PC-3 (cell line): ENCODE measurements around the gene DDX10. TPM values are rescaled to one million over a fixed set of nuclear protein-coding genes. Genes with fewer than 3 reads are reported as not detected.

Experiments used
- ATAC-seq: fragments of 200-7000 bp; cut with Tn5 transposase; 2 replicates; pipeline ENCODE4 v1.9.1; 2020; ENCODE audit warnings: mild to moderate bottlenecking, moderate library complexity
- BruUV-seq: library from RNA; stranded (reverse); fragments of 400-500 nt; replicated peaks from 2 replicates; lab custom pipeline; 2021; lab: Mats Ljungman, UMichigan
- CTCF ChIA-PET: fragments of 300-600 bp; sonication (Branson Sonifier 250); formaldehyde crosslinking; loops from one replicate; lab custom pipeline; 2022; ENCODE audit warnings: antibody characterized with exemption; lab: Charles Lee
- POLR2A ChIA-PET: fragments of 300-600 bp; sonication (Branson Sonifier 250); formaldehyde crosslinking; loops from one replicate; lab custom pipeline; 2022; ENCODE audit warnings: antibody characterized with exemption; ENCODE audit not compliant: unreplicated experiment; lab: Charles Lee
- DNase-seq: peaks from one replicate; pipeline ENCODE4 v3.0.0-alpha.2; 2015
- H2AFZ ChIP-seq: fragments of 300-600 bp; sonication (generic); 2 replicates; pipeline ENCODE4 v1.6.0; 2016; ENCODE audit warnings: antibody characterized with exemption, low read length
- H3F3A ChIP-seq: fragments of 300-600 bp; sonication (generic); one replicate; pipeline ENCODE4 v1.6.0; 2017; ENCODE audit warnings: antibody characterized with exemption, low read length, control low read depth, mild to moderate bottlenecking; ENCODE audit not compliant: unreplicated experiment
- H3K27ac ChIP-seq: fragments of 300-600 bp; sonication (generic); 2 replicates; pipeline ENCODE4 v1.5.1; 2016; ENCODE audit warnings: mild to moderate bottlenecking, low read length
- H3K27me3 ChIP-seq: fragments of 300-600 bp; sonication (generic); 2 replicates; pipeline ENCODE4 v1.6.1; 2016; ENCODE audit warnings: low read length, mixed read lengths
- H3K36me3 ChIP-seq: fragments of 300-600 bp; sonication (generic); 2 replicates; pipeline ENCODE4 v1.6.1; 2016; ENCODE audit warnings: low read depth, mixed run types, low read length, mixed read lengths
- H3K4me1 ChIP-seq: fragments of 300-600 bp; sonication (generic); 2 replicates; pipeline ENCODE4 v1.5.1; 2016; ENCODE audit warnings: low read length; ENCODE audit not compliant: insufficient read depth
- H3K4me2 ChIP-seq: fragments of 300-600 bp; sonication (generic); 2 replicates; pipeline ENCODE4 v1.6.0; 2016; ENCODE audit warnings: low read length
- H3K4me3 ChIP-seq: fragments of 300-600 bp; sonication (generic); 2 replicates; pipeline ENCODE4 v1.5.1; 2016; ENCODE audit warnings: mild to moderate bottlenecking, low read length, mixed read lengths
- H3K79me2 ChIP-seq: fragments of 300-600 bp; sonication (generic); 2 replicates; pipeline ENCODE4 v1.6.1; 2017; ENCODE audit warnings: low read length, mixed read lengths
- H3K9ac ChIP-seq: fragments of 300-600 bp; sonication (generic); 2 replicates; pipeline ENCODE4 v1.6.0; 2016; ENCODE audit warnings: mild to moderate bottlenecking, low read length
- H3K9me2 ChIP-seq: fragments of 300-600 bp; sonication (generic); replicated peaks from 2 replicates; pipeline ENCODE4 v1.6.1; 2016; ENCODE audit warnings: mixed run types, low read length, mixed read lengths
- H3K9me3 ChIP-seq: fragments of 300-600 bp; sonication (generic); 2 replicates; pipeline ENCODE4 v1.6.1; 2016; ENCODE audit warnings: low read length, mixed read lengths
- H4K20me1 ChIP-seq: fragments of 300-600 bp; sonication (generic); 2 replicates; pipeline ENCODE4 v1.6.1; 2016; ENCODE audit warnings: low read length, mixed read lengths
- CTCF ChIP-seq: fragments of 300-600 bp; sonication (generic); conservative IDR thresholded peaks from 2 replicates; pipeline ENCODE4 v1.5.1; 2017; ENCODE audit warnings: antibody characterized with exemption, low read depth, mild to moderate bottlenecking, low read length
- EZH2 ChIP-seq: fragments of 300-600 bp; sonication (generic); IDR thresholded peaks from one replicate; pipeline ENCODE4 v1.6.1; 2017; ENCODE audit warnings: antibody characterized with exemption, mild to moderate bottlenecking, low read length; ENCODE audit not compliant: unreplicated experiment
- EZH2phosphoT487 ChIP-seq: fragments of 300-600 bp; sonication (generic); IDR thresholded peaks from 2 replicates; pipeline ENCODE4 v1.6.1; 2018; ENCODE audit warnings: mild to moderate bottlenecking, antibody characterized with exemption, low read length, borderline replicate concordance
- intact Hi-C: fragments of 100-400 bp; cut with micrococcal nuclease; formaldehyde crosslinking; loops from 2 replicates; pipeline ENCODE4 v1.9.0; 2023
- total RNA-seq: library from RNA; depleted of rRNA; stranded (reverse); fragments of >200 nt; gene quantifications from 2 replicates; pipeline ENCODE4 v1.2.3, GENCODE V29; 2014

The DDX10 gene
- total RNA-seq, 1 experiment from 2014 or later, result 55.2 TPM

DNA sequence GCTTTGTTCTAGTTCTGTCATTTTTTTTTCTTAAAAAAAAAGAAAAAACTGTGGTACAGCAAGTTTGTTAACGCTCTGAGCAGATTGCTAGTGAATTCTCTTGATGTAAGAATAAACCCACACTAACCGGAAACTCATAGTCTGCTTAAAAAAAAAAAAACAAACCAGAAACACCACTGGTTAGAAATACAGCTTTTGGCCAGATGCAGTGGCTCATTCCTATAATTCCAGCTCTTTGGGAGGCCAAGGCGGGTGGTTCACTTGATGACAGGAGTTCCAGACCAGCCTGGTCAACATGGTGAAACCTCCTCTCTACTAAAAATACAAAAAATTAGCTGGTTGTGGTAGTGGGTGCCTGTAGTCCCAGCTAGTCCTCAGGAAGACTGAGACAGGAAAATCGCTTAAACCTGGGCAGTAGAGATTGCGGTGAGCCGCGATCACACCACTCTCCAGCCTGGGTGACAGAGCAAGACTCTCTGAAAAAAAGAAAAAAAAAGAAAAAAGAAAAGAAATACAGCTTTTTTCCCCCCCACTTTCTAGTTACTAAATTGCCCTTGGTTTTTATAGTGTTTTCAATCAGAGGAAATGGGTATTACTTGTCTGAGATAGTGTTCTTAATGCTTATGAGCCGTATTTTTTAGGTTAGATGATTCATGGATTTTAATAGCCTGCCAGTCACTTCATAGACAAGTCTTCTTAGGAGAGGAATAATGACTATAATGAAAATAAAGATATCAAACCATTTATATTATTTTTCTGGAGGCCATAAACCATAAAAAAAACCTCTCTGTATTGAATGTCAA lies 222.8 kb downstream of the DDX10 start:
- DNase-seq, result peak; percentile 15
- no peaks in the 10 kb centered on the region for H3K27me3 ChIP-seq
- no peaks in the 10 kb centered on the region for H3K9me3 ChIP-seq
- no peaks in the 10 kb centered on the region for H4K20me1 ChIP-seq
- H3K4me2 ChIP-seq, result no peak overlapping the region
- H3K4me3 ChIP-seq, result no peak overlapping the region
- intact Hi-C loops, result no loop called here
- H3K9me2 ChIP-seq, result no peaks in the 10 kb centered on the region
- ChIA-PET CTCF (no interaction called here), POLR2A (no interaction called here)
- ATAC-seq, result peak; percentile 71
- no peak overlapping the region for H3K27ac ChIP-seq
- no peak for TF ChIP-seq CTCF
- no peak for TF ChIP-seq EZH2phosphoT487
- TF ChIP-seq EZH2, result no peak
- no peaks in the 10 kb centered on the region for H3F3A ChIP-seq
- BruUV-seq, result no TSS peak
- peaks cover 23% of the 10 kb centered on the region for H3K4me1 ChIP-seq
- H3K36me3 ChIP-seq, result no peaks in the 10 kb centered on the region
- no peak overlapping the region for H2AFZ ChIP-seq
- H3K9ac ChIP-seq, result no peak overlapping the region
- no peaks in the 10 kb centered on the region for H3K79me2 ChIP-seq

DNA sequence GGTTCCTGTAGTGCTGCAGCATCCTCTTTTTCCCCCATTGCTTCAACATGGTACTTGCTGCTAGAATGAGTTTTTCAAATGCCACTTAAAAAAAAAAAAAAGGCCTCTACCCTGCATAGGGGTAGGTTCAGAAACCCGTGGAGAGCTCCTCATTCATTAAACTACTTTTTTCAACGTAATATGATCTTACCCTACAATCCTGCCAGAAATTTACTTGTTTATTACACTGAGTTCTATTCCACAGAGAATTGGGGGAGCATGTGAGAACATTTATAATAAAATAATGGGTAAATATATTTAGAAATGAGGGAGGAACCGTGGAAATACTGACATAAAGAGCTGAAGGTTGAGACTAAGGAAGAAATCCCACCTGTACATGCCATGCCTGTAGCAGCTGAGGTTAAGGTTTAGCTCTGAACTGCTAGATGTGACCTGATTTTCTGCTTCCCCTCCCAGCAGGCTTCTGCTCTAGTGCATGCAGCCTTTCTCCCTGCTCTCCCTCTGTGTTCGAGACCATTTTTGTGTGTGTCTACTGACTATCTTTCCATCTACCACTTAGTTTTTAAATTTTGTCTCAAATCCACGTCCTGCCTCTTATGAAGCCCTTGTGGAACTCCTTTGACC lies 225.7 kb downstream of the DDX10 start:
- no peak overlapping the region for H2AFZ ChIP-seq
- no peaks in the 10 kb centered on the region for H3K27me3 ChIP-seq
- H3K27ac ChIP-seq, result no peak overlapping the region
- H3K9me2 ChIP-seq, result no peaks in the 10 kb centered on the region
- DNase-seq (no peak), ATAC-seq (no peak)
- no peak overlapping the region for H3K4me2 ChIP-seq
- no peaks in the 10 kb centered on the region for H3F3A ChIP-seq
- no peaks in the 10 kb centered on the region for H3K79me2 ChIP-seq
- no TSS peak for BruUV-seq
- no peaks in the 10 kb centered on the region for H3K36me3 ChIP-seq
- no peaks in the 10 kb centered on the region for H4K20me1 ChIP-seq
- H3K9ac ChIP-seq, result no peak overlapping the region
- H3K4me1 ChIP-seq, result peaks cover 37% of the 10 kb centered on the region
- TF ChIP-seq EZH2, result no peak
- TF ChIP-seq EZH2phosphoT487, result no peak
- no peak for TF ChIP-seq CTCF
- ChIA-PET POLR2A (no interaction called here), CTCF (no interaction called here)
- no peak overlapping the region for H3K4me3 ChIP-seq
- H3K9me3 ChIP-seq, result no peaks in the 10 kb centered on the region
- intact Hi-C loops, result loop anchor here (10.0 kb wide), 1 partner anchor 84 kb away; no protein-coding TSS in a partner anchor

- Histone ChIP-seq H3K27ac (no peak overlapping the region), H3K9me2 (no peaks in the 10 kb centered on the region), H2AFZ (no peak overlapping the region), H3K4me3 (no peak overlapping the region), H3F3A (no peaks in the 10 kb centered on the region), H3K79me2 (no peaks in the 10 kb centered on the region), H3K9me3 (no peaks in the 10 kb centered on the region), H3K4me2 (no peak overlapping the region), H3K36me3 (no peaks in the 10 kb centered on the region), H3K27me3 (no peaks in the 10 kb centered on the region), H3K4me1 (peaks cover 37% of the 10 kb centered on the region), H4K20me1 (no peaks in the 10 kb centered on the region), H3K9ac (no peak overlapping the region)
- TF ChIP-seq CTCF (no peak), EZH2phosphoT487 (no peak), EZH2 (no peak)
- DNase-seq (no peak), ATAC-seq (no peak)
- intact Hi-C loops, result loop anchor here (10.0 kb wide), 1 partner anchor 84 kb away; no protein-coding TSS in a partner anchor
- ChIA-PET CTCF (no interaction called here), POLR2A (no interaction called here)
- no TSS peak for BruUV-seq
Observed at GRCh38 chr11:108891143-108891542, 226.3 kb downstream of the DDX10 start.
